ENCODE data around the gene ZCCHC3.
A peak's percentile ranks its signal among the peaks of the same experiment; 100 is the strongest.

The ZCCHC3 gene

DNA sequence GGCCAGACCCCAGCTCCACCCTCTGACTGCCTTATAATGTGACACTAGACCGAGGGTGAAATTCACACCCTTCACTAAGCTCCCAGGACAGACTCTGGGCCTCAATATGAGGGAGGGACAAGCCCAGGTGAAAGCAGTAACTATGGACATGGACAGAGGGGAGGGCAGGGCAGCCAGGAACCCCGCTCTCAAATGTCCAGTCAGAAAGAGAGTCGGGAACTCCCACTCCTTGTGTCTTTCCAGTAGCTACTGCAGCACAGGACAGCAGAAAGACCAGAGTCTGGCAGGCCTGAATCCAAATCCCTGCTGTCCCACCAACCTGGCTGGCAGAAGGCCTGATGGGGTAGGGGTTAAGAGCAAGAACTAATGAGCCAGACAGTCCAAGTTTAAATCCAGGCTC, 13.2 kb upstream of the ZCCHC3 start:
- DNase-seq, result no peak

DNA sequence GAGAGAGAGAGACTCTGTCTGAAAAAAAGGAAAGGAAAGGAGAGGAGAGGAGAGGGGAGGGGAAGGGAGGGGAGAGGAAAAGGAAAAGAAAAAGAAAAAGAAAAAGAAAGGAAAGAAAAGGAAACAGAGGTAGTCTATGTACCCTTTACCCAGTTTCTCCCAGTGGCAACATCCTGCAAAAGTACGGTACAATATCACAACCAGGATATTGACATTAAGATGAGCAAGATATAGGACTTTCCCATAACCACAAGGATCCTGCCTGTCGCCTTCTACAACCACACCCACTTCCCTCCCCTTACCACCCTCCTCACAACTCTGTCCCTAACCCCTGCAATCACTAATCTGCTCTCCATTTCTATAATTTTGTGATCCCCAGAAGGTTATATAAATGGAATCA, 10.9 kb upstream of the ZCCHC3 start:
- DNase-seq, result no peak

GRCh38 chr20:288956-289692, 8.2 kb upstream of the ZCCHC3 start:
- DNase-seq, result no peak

DNA sequence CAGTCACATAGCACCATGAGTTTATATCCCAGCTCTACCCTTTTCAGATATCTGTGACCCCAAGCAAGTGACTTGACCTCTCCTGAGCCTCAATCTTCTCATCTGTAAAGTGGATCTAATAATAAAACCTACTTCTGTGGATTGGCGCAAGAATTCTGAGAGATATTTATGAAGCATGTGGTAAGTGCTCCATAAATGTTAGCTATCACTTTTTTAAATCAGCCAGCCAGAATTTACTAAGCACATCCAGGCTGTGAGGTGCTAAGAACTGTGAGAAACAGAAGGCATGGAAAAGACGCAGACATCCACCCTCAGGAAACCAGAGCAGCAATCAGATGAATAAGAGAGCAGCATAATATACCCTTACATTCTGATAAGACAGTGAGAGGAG, 7.7 kb upstream of the ZCCHC3 start:
- DNase-seq, result no peak

DNA sequence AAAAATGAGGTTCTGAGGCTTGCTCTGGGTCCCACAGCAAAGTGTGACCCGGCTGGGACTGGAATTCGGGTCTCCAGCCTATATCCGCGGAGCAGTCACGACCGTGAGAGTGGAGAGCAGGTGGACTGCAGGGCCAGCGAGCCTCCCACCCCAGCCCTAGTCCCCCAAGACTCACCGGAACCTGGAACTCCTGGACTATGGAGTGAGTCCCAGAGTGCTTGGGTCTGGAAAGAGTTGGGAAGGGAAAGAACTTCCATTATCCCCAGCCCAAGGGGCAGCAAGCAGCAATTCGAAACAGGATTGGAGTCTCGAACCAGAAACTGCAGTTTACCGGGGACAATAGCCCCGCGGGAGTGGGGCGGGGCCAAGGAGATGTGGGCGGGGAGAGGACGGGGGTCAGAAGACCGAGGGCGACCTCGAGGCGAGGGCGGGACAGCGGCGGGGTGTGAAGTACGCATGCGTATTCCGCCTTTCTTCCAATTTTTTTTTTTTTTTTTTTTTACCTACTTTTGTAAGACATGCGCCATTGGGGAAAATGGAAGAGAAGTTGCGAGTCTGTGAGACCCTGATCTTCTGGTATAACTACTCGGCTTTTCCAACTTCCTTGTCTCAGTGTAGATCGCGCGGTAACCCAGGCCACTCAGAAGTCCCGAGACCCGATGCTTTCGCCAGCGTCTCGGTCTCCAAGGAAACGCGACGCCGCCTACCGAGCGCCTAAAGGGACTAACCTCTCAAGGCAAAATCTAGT, 7.1 kb upstream of the ZCCHC3 start, which contains the start of gene C20orf96:
Gene C20orf96, minus strand, starts transcription at position 667 of the 748 bp plus-strand sequence. Its CDS starts 140 bp downstream, at position 527.
- DNase-seq, result peak; percentile 83 to 96

DNA sequence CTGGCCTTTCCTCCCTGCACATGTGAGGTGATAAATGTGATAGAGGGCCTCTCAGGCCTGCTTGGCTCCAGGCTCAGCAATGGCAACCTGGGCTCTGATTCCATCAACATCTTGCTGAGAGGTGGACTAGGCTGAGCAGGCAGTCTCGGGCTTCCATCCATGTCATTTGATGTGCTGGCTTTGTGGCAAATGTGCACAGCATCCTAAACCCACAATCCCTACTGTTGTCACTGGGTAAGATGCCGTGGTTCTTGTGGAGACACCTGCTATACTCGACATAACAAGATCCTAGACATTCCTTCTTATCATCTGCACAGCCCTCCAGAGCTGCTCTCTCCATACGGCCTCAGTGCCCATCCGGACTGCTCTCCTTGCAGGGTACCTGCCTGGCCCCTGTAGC, 2.8 kb upstream of the ZCCHC3 start:
- DNase-seq, result no peak

DNA sequence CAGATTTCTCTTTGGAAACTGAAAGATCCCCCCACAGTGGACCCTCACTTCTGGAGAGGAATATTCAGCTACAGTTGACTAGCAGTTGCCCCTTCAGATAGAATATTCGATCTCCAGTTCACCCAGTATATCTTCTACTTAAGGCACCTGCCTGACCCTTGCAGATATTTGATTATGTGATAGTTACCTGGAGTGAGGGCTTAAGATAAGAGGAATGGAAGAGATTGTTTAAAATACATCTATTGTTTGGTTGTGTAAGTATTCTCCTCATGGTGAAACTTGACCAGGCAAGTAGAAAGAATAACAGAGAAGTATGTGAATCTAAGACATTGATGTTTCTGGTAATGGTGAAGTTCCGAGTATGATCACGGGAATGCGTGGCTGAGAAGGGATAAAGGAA, 1.6 kb upstream of the ZCCHC3 start:
- no peak for DNase-seq

- DNase-seq, result peak; percentile 53 to 69
Measured at GRCh38 chr20:297925-298775, 780 bp downstream of the ZCCHC3 start.

GRCh38 chr20:298776-299391, 1.5 kb downstream of the ZCCHC3 start:
- no peak for DNase-seq

DNA sequence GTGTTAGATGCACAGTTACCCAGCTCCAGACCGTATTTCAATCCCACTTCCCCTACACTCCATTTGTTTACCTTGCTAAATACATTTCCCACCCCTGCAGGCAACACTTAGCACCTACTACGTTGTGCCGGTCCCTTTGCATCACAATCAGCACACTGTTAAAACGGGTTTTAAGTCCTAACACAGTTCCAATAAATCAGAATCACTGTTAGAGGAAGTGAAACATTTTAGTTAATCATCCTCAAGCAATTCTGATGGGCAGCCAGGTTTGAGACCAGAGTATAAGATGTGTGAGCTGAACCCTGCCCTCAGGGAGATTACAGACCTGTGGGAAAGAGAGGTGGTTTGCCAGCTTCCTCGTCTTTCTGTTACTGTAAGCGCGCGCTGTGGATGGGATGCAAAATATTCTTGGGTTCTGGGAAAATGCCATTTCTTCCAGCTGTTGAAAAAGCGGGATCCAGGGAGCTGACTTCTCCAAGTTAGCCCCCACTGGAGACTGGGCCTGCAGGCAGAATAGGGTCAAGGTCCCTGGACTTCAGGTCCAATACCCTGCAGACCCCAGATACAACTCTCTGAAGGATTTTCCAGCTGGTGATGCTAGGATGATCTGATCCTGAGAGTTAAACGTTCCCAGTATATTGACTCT, 3.1 kb downstream of the ZCCHC3 start:
- no peak for DNase-seq

DNA sequence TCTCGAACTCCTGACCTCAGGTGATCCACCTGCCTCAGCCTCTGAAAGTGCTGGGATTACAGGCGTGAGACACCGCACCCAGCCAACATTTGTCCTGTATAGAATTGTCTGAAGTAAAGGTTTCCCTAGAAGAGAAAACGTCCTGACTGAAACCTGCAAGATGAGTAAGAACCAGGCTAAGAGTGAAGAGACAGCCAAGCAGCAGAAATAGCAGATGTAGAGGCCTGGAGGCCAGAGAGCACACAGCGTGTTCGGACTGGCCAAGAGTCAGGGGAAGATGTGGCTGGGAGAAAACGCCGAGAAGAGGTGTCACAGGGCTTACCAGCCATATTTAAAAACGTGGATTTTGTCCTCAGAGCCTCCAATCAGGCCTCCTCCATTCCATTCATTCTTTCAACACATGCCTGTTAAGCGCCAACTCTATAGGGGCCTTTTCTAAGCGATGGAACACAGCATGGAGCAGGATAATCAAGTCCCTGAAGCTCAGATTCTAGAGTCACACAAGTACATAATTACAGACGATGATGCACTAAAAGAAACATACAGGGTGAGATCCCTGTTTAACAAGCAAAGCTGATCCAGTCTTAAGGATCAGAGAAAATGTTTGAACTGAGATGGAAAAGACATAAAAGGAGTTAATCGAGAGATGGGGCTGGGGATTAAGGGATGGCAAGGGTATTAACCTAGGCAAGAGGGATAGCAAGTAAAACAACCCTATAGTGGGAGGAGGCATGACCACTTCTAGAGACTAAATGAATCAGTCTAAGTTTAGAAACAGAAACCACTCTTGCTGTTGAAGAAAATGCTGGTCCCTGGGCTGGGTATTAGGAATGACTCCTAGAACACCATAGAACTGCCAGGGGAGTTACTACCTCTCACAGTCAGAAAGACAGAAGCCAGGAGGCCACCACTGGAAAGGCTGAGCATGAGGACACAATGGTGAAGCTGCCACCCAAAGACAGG, 4.8 kb downstream of the ZCCHC3 start:
- no peak for DNase-seq

DNA sequence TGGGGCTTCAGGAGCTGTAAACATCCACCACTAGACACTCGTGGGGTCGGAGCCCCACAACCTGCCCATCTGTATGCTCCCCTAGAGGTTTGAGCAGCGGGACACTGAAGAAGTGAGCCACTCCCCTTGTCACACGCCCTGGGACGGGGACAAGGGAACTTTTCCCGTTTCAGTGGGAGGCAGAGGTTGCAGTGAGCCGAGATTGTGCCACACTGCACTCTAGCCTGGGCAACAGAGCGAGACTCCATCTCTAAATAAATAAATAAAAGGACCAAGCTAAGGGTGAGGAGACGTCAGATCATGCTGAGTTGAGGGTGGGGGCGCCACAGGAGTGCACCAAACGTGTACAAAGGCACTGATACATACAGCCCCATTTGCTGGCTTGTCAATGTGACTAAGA, 8.4 kb downstream of the ZCCHC3 start:
- no peak for DNase-seq

DNA sequence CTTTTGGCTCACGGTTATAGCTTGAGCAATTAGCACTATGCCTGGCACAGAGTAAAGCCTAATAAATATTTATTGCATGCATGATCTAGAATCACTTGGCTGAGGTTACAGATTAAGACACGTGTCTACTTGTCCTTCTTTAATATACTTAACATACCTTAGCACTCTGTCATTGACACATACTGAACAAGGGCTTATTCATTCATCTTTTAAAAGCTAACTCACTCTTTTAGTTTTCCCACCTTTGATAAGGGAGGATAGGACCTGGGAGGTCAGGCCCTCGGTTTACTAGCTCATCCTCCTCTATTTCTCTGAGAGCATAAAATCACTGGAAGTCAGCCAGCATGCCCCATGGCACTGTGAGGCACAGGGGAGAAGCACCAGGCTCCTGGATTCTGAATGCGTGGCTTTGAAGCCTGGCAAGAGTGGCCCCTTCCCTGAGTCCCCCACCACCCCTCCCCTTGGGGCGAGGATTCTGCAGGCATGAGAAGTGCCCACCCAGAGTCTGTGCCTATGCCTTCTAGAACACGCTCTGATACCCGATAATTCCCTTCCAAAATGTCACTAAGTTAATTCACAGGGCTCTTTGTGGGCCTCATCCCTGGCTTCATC, 11.2 kb downstream of the ZCCHC3 start:
- DNase-seq, result no peak

- DNase-seq, result no peak
Measured at GRCh38 chr20:309306-309840, 12.0 kb downstream of the ZCCHC3 start.

DNA sequence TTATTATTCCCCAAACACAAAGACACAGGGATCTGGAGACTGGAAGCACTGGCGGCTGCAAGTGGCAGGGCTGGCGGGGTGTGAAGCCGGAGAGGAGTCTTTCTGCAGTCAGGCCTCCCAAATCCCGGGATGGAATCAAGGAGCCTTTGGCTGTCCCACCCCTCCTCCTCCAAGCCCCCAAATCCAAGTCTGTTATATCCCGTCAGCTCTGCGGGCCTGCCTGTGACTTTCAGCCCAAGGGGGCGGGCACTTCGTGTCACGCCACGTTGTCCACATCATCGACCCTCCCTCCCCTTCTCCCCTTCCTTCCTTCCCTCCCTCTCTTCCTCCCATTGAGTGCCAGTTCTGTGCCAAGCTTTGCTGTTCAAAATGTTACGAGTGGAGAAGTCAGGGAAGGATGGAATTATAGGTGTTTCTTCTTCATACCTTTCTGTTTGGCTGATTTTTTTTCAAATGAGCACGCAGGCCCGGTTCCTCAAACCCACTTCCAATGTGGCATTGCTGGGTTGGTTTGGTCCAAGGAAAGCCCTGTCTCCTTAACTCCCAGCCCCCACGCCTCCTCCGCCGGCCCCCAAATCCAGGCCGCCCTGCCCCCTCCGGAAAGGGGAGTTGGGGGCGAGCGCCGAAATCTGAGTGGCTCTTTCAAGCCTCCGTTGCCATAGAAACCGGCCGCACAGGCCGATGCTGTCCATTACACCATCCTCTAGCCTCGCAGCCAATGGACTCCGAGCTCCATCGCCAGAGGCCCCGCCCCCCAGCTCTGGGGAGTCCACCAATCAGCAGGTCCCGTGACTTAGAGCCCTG, 12.7 kb downstream of the ZCCHC3 start:
- DNase-seq, result no peak

DNA sequence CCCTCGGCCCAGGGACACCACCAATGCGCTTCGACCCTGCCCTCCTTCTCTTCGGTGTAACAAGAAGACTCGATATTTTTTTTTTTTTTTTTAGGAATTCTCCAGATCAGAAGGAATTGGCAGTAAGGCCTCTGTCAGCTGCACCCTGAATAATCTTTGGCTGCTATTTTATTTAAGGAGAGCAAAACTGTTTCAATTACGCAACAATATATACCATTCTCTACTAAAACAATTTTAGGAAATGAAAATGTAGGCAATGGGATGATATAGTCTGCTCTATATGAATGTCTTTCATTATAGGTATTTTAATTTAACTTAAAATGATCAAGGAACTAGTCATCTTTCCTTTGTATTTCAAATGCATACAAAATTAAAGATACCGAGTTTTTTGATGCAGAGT, 13.3 kb downstream of the ZCCHC3 start:
- DNase-seq, result no peak

DNA sequence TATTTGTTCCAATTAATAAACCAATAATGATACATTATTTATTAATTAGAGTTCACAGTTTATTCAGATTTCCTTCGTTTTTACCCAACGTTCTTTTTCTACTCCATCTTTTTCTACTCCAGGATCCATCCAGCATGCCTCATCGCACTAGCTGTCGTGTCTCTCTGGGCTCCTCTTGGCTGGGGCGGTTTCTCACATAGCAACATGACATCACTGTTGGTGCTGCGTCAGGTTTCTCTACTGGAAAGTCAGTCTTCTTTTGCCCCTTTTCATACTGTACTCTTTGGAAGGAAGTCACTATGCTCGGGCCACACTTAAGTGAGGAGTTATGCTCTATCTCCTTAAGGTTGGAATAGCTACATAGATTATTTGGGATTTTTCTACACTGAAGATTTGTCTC, 14.2 kb downstream of the ZCCHC3 start:
- no peak for DNase-seq

GRCh38 chr20:312067-312466, 14.7 kb downstream of the ZCCHC3 start:
- no peak for DNase-seq

GRCh38 chr20:312866-313265, 15.5 kb downstream of the ZCCHC3 start:
- DNase-seq, result no peak

- DNase-seq, result no peak
Measured at GRCh38 chr20:313402-313801, 16.0 kb downstream of the ZCCHC3 start.

All from SW 1271 (cell line).